PFSK-1 (cell line): Measurements from ENCODE around the gene PARP1.

Source experiments
- FOXP2 ChIP-seq: optimal IDR thresholded peaks from 2 replicates; pipeline ENCODE3; 2011; ENCODE audit warnings: borderline replicate concordance, control low read depth, inconsistent platforms; ENCODE audit not compliant: insufficient read depth; ENCODE audit errors: extremely low read length, extremely low read depth
- POLR2AphosphoS5 ChIP-seq: IDR thresholded peaks from 2 replicates; pipeline ENCODE4 v1.6.1; 2012; ENCODE audit warnings: low read depth, mild to moderate bottlenecking, control low read depth, low read length, moderate library complexity
- SIN3A ChIP-seq: IDR thresholded peaks from 2 replicates; pipeline ENCODE4 v1.6.1; 2012; ENCODE audit warnings: mild to moderate bottlenecking, low read length, moderate library complexity, borderline replicate concordance; ENCODE audit not compliant: insufficient read depth
- TAF1 ChIP-seq: IDR thresholded peaks from 2 replicates; pipeline ENCODE4 v1.6.1; 2012; ENCODE audit warnings: low read length, control low read depth, borderline replicate concordance; ENCODE audit not compliant: insufficient read depth
- TF ChIP-seq, protein P1 (sequence below), 2 experiments: IDR thresholded peaks; 2 replicates each; pipeline versions ENCODE4 v1.6.1 to v1.8.0; 2011 to 2012; ENCODE audit warnings: low read depth in 2 of 2, low read length in 2 of 2, control low read depth in 1 of 2, inconsistent platforms in 1 of 2, mild to moderate bottlenecking in 1 of 2, moderate library complexity in 1 of 2; ENCODE audit not compliant: insufficient read depth in 1 of 2

DNA sequence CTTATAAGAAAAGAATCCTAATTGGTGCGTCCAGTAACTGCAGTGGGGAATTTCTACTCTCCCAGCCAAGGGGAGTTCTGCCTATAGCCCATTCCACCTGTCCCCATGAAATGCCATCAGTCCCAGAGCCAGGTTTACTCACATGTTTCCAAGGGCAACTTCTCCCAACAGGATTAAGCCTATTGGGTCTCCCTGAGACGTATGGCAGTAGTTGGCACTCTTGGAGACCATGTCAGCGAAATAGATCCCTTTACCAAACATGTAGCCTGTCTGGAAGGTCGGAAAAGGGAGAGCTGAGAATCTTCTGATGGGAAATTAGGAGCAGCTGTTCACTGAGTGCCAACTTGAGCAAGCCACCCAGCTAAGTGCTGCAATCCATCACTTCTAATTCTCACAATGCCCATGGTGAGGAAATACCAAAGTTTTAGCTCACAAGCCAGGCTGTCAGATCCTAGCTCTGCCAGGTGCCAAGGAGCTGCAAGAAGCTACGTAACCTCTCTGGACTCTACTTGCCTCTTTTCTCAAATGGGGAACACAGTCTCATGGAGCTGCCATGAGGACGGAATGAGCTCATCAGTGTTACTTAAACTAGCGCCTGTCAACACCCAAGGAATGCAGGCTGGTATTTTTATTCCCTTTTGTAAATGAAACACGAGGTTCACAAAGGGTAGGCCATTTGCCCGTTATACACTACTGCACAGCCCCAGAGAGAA is 43.9 kb downstream of the PARP1 start:
- no peak for TF ChIP-seq TAF1
- no peak for TF ChIP-seq POLR2AphosphoS5
- TF ChIP-seq, protein P1, sequence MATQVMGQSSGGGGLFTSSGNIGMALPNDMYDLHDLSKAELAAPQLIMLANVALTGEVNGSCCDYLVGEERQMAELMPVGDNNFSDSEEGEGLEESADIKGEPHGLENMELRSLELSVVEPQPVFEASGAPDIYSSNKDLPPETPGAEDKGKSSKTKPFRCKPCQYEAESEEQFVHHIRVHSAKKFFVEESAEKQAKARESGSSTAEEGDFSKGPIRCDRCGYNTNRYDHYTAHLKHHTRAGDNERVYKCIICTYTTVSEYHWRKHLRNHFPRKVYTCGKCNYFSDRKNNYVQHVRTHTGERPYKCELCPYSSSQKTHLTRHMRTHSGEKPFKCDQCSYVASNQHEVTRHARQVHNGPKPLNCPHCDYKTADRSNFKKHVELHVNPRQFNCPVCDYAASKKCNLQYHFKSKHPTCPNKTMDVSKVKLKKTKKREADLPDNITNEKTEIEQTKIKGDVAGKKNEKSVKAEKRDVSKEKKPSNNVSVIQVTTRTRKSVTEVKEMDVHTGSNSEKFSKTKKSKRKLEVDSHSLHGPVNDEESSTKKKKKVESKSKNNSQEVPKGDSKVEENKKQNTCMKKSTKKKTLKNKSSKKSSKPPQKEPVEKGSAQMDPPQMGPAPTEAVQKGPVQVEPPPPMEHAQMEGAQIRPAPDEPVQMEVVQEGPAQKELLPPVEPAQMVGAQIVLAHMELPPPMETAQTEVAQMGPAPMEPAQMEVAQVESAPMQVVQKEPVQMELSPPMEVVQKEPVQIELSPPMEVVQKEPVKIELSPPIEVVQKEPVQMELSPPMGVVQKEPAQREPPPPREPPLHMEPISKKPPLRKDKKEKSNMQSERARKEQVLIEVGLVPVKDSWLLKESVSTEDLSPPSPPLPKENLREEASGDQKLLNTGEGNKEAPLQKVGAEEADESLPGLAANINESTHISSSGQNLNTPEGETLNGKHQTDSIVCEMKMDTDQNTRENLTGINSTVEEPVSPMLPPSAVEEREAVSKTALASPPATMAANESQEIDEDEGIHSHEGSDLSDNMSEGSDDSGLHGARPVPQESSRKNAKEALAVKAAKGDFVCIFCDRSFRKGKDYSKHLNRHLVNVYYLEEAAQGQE (IDR thresholded peaks at IDR 0.05; ENCODE audit: insufficient read depth in 1 of 2, low read depth in 2 of 2, low read length in 2 of 2), result no peak
- TF ChIP-seq SIN3A, result no peak
- no peak for TF ChIP-seq FOXP2
